Esophagus muscularis mucosa (tissue), 3 donors: Measurements from ENCODE around the gene VPS39.

Source experiments
- CTCF ChIP-seq, 3 experiments: fragments of 200-600 bp in 2 of 3; fragments of 450-650 bp in 1 of 3; sonication (generic) in 2 of 3; IDR thresholded peaks; one replicate each; pipeline ENCODE4 v1.5.1; 2017 to 2019; ENCODE audit warnings: antibody characterized with exemption in 3 of 3, mild to moderate bottlenecking in 2 of 3, moderate library complexity in 1 of 3
- EP300 ChIP-seq: sonication (generic); formaldehyde crosslinking; IDR thresholded peaks from one replicate; pipeline ENCODE4 v1.6.1; 2017; ENCODE audit warnings: antibody characterized with exemption

GRCh38 chr15:42131826-42132806 is 76.0 kb downstream of the VPS39 start:
- no peak for TF ChIP-seq CTCF (IDR thresholded peaks at IDR 0.05)
- TF ChIP-seq EP300 = no peak
